Right lobe of liver (tissue), 4 donors: ENCODE measurements around the gene MTHFD1.

Experiments
- CTCF ChIP-seq, 4 donors: fragments of 200-600 bp in 3 of 4; fragments of 450-650 bp in 1 of 4; IDR thresholded peaks; one replicate each; pipeline versions ENCODE4 v1.5.1 to v1.8.0; 2016 to 2022; ENCODE audit warnings: antibody characterized with exemption in 4 of 4, mild to moderate bottlenecking in 2 of 4
- POLR2A ChIP-seq: fragments of 450-650 bp; IDR thresholded peaks from one replicate; pipeline ENCODE4 v1.6.1; 2017; ENCODE audit warnings: antibody characterized with exemption, mild to moderate bottlenecking
- donor health status: DM: no; HTN: no; CAD: no.
- donor health status: DM: no; HTN: no; CAD: no.
- donor health status: DM: no; HTN: yes; CAD: no.

DNA sequence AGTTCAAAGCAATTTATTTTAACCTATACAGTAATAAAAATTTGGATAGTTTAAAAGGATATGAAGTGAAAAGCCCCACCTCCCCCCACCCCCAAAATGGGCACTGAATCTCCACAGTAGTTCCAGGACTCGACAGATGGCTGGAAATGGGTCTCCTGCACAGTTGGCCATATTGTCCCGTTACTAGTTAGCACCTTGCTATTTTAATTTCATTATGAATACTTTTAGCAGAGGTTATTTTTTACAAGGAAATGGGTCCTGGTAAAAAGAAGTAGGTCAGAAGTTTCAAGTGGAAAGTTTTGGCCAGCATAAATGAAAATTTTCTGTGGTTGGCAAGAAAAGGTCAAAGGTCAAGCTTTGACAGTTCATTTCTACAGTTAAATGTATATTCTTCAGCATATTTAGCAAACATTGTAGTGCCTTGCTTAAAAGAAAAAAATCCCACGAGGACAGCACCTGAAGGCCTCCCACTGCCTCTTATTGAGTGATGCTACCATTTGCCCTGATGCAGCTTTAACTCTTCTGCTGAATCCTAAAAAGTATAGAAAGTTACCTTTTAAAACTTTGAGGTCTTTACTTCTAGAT lies 28.3 kb downstream of the MTHFD1 start:
- TF ChIP-seq CTCF (IDR thresholded peaks at IDR 0.05): no peak
- no peak for TF ChIP-seq POLR2A
